AG09309 (cell line): ENCODE results near the gene SCAPER.

Source experiments
- DNase-seq: peaks from one replicate; pipeline ENCODE4 v3.0.0-alpha.2; 2010; ENCODE audit warnings: low read depth
- H3K4me3 ChIP-seq: 2 replicates; pipeline ENCODE4 v1.5.1; 2011; ENCODE audit warnings: mild to moderate bottlenecking, low read depth, low read length, moderate library complexity; ENCODE audit not compliant: control insufficient read depth
- CTCF ChIP-seq: IDR thresholded peaks from 2 replicates; pipeline ENCODE4 v1.5.1; 2011; ENCODE audit warnings: mild to moderate bottlenecking, low read depth, low read length, inconsistent platforms; ENCODE audit not compliant: insufficient read depth, control insufficient read depth; ENCODE audit errors: missing control alignments

The SCAPER gene

GRCh38 chr15:76342382-76343201 lies 562.5 kb downstream of the SCAPER start:
- no peak for DNase-seq
- H3K4me3 ChIP-seq: no peak overlapping the region
- no peak for TF ChIP-seq CTCF

- DNase-seq: no peak
- H3K4me3 ChIP-seq: no peak overlapping the region
- no peak for TF ChIP-seq CTCF
These were observed 563.1 kb downstream of the SCAPER start for GRCh38 chr15:76342058-76342381.

- no peak for TF ChIP-seq CTCF
- DNase-seq: no peak
- no peak overlapping the region for H3K4me3 ChIP-seq
These were observed 563.6 kb downstream of the SCAPER start for GRCh38 chr15:76341366-76342057.

GRCh38 chr15:76340803-76341365 lies 564.3 kb downstream of the SCAPER start:
- TF ChIP-seq CTCF: peak; percentile 22
- H3K4me3 ChIP-seq: peak overlapping the region; percentile 18; the same call in 1 of the 2 replicates
- DNase-seq: no peak

GRCh38 chr15:76340198-76340802 lies 564.8 kb downstream of the SCAPER start:
- H3K4me3 ChIP-seq: peak overlapping the region; percentile 18
- no peak for DNase-seq
- TF ChIP-seq CTCF: no peak

- peak overlapping the region; percentile 18 for H3K4me3 ChIP-seq
- no peak for TF ChIP-seq CTCF
- DNase-seq: no peak
These were observed 565.6 kb downstream of the SCAPER start for GRCh38 chr15:76339305-76340197.
